Smooth muscle cell (in vitro differentiated cells): ENCODE measurements around the gene POU6F1. TPM values are rescaled to one million over a fixed set of nuclear protein-coding genes. Genes with fewer than 3 reads are reported as not detected.
"Not testable (repeated sequence)": the region's sequence is repeated elsewhere in the genome, so short reads cannot be mapped to it uniquely, and the experiment has no call there.

Source experiments
- DNase-seq: peaks from one replicate; lab custom pipeline; 2025; ENCODE audit not compliant: unreplicated experiment; lab: John Stamatoyannopoulos, UW
- H2AFZ ChIP-seq: fragments of 200-600 bp; sonication (generic); 2 replicates; pipeline ENCODE4 v1.6.0; 2016; ENCODE audit warnings: antibody characterized with exemption, low read depth, mild to moderate bottlenecking
- H3F3A ChIP-seq: fragments of 200-600 bp; sonication (generic); 2 replicates; pipeline ENCODE4 v1.6.0; 2017; ENCODE audit warnings: antibody characterized with exemption, low read depth
- H3K27ac ChIP-seq: fragments of 200-600 bp; sonication (generic); 2 replicates; pipeline ENCODE4 v1.5.1; 2016; ENCODE audit warnings: low read depth, mild to moderate bottlenecking
- H3K27me3 ChIP-seq: fragments of 200-600 bp; sonication (generic); 2 replicates; pipeline ENCODE4 v1.6.1; 2016; ENCODE audit warnings: low read depth, mild to moderate bottlenecking
- H3K36me3 ChIP-seq: fragments of 200-600 bp; sonication (generic); 2 replicates; pipeline ENCODE4 v1.5.1; 2016; ENCODE audit warnings: low read depth
- H3K4me1 ChIP-seq: fragments of 200-600 bp; sonication (generic); 2 replicates; pipeline ENCODE4 v1.5.1; 2016; ENCODE audit warnings: low read depth
- H3K4me2 ChIP-seq: fragments of 200-600 bp; sonication (generic); 2 replicates; pipeline ENCODE4 v1.6.0; 2016; ENCODE audit warnings: mild to moderate bottlenecking
- H3K4me3 ChIP-seq: fragments of 200-600 bp; sonication (generic); 2 replicates; pipeline ENCODE4 v1.5.1; 2016; ENCODE audit warnings: mild to moderate bottlenecking
- H3K79me2 ChIP-seq: fragments of 200-600 bp; sonication (generic); 2 replicates; pipeline ENCODE4 v1.6.0; 2016; ENCODE audit warnings: low read depth, mild to moderate bottlenecking
- H3K9ac ChIP-seq: fragments of 200-600 bp; sonication (generic); 2 replicates; pipeline ENCODE4 v1.6.0; 2016; ENCODE audit warnings: low read depth
- H3K9me3 ChIP-seq: fragments of 200-600 bp; sonication (generic); replicated peaks from 2 replicates; pipeline ENCODE4 v1.5.1; 2016; ENCODE audit warnings: low read depth
- H4K20me1 ChIP-seq: fragments of 200-600 bp; sonication (generic); 2 replicates; pipeline ENCODE4 v1.6.0; 2016; ENCODE audit warnings: low read depth
- CTCF ChIP-seq: fragments of 200-600 bp; sonication (generic); IDR thresholded peaks from 2 replicates; pipeline ENCODE4 v1.5.1; 2017; ENCODE audit warnings: borderline replicate concordance, mild to moderate bottlenecking, antibody characterized with exemption; ENCODE audit not compliant: insufficient read depth, poor library complexity, severe bottlenecking
- WGBS: methylation state at CpG from one replicate; pipeline ENCODE4 v1.1.7; 2016; ENCODE audit warnings: low lambda C conversion rate; 5-methylcytosine and 5-hydroxymethylcytosine counted together
- polyA plus RNA-seq: library from polyadenylated mRNA; unstranded; fragments of >200 nt; fragmentation: Nextera tagmentation; extraction: Ambion mirVana; gene quantifications from 2 replicates; pipeline ENCODE4 v1.2.1, GENCODE V29; 2016
- total RNA-seq: library from RNA; depleted of rRNA; stranded (reverse); fragments of >200 nt; gene quantifications from 2 replicates; pipeline ENCODE4 v1.2.3, GENCODE V29; 2014

POU6F1 gene
- total and polyA plus RNA-seq, 2 experiments from 2014 or later, result 4.6 to 7.9 TPM

GRCh38 chr12:51225771-51226170, 7.9 kb upstream of the POU6F1 start:
- Histone ChIP-seq H3K9me3 (no peaks in the 10 kb centered on the region), H3K36me3 (no peaks in the 10 kb centered on the region), H3F3A (no peaks in the 10 kb centered on the region), H3K4me1 (no peaks in the 10 kb centered on the region), H3K4me3 (no peak overlapping the region), H3K9ac (no peak overlapping the region), H3K79me2 (peaks cover 3% of the 10 kb centered on the region), H3K27ac (no peak overlapping the region), H4K20me1 (no peaks in the 10 kb centered on the region), H3K27me3 (no peaks in the 10 kb centered on the region), H3K4me2 (no peak overlapping the region), H2AFZ (no peak overlapping the region)
- 94% methylated on average over 2 of the region's 2 CpGs for WGBS
- no peak for DNase-seq
- no peak for TF ChIP-seq CTCF

- H3K4me1 ChIP-seq, result no peaks in the 10 kb centered on the region
- WGBS, result 97% methylated on average over 4 of the region's 4 CpGs
- no peaks in the 10 kb centered on the region for H3F3A ChIP-seq
- DNase-seq, result no peak
- H4K20me1 ChIP-seq, result no peaks in the 10 kb centered on the region
- no peak overlapping the region for H3K27ac ChIP-seq
- H3K4me2 ChIP-seq, result no peak overlapping the region
- H3K27me3 ChIP-seq, result no peaks in the 10 kb centered on the region
- no peak overlapping the region for H2AFZ ChIP-seq
- H3K9me3 ChIP-seq, result no peaks in the 10 kb centered on the region
- peaks cover 3% of the 10 kb centered on the region for H3K79me2 ChIP-seq
- H3K36me3 ChIP-seq, result no peaks in the 10 kb centered on the region
- H3K4me3 ChIP-seq, result no peak overlapping the region
- no peak overlapping the region for H3K9ac ChIP-seq
- no peak for TF ChIP-seq CTCF
Measured at GRCh38 chr12:51225234-51225633, 7.4 kb upstream of the POU6F1 start.

- Histone ChIP-seq H3K4me1 (no peaks in the 10 kb centered on the region), H3K27ac (no peak overlapping the region), H3K27me3 (no peaks in the 10 kb centered on the region), H3K4me2 (no peak overlapping the region), H4K20me1 (no peaks in the 10 kb centered on the region), H3K9me3 (no peaks in the 10 kb centered on the region), H3K36me3 (no peaks in the 10 kb centered on the region), H3K9ac (no peak overlapping the region), H3K4me3 (no peak overlapping the region), H3K79me2 (peaks cover 3% of the 10 kb centered on the region), H2AFZ (no peak overlapping the region), H3F3A (no peaks in the 10 kb centered on the region)
- WGBS, result 86% methylated on average over 3 of the region's 3 CpGs
- no peak for TF ChIP-seq CTCF
- DNase-seq, result no peak
Measured at GRCh38 chr12:51224625-51225024, 6.8 kb upstream of the POU6F1 start.

GRCh38 chr12:51222461-51222860, 4.6 kb upstream of the POU6F1 start:
- Histone ChIP-seq H3K27ac (no peak overlapping the region), H4K20me1 (no peaks in the 10 kb centered on the region), H3K9me3 (no peaks in the 10 kb centered on the region), H3K4me3 (no peak overlapping the region), H3K27me3 (no peaks in the 10 kb centered on the region), H3K9ac (no peak overlapping the region), H3K4me2 (no peak overlapping the region), H3K4me1 (no peaks in the 10 kb centered on the region), H3F3A (no peaks in the 10 kb centered on the region), H3K36me3 (no peaks in the 10 kb centered on the region), H3K79me2 (peaks cover 3% of the 10 kb centered on the region), H2AFZ (no peak overlapping the region)
- TF ChIP-seq CTCF, result no peak
- 83% methylated on average over 7 of the region's 7 CpGs for WGBS
- DNase-seq, result no peak

GRCh38 chr12:51219857-51220256, 2.0 kb upstream of the POU6F1 start:
- not testable (repeated sequence) for DNase-seq, H3K27ac ChIP-seq

More at GRCh38 chr12:51219857-51220256, 2.0 kb upstream of the POU6F1 start:
- not testable (repeated sequence) for H3K4me3 ChIP-seq, H3K36me3 ChIP-seq, H3K9ac ChIP-seq, H3K4me2 ChIP-seq, H3K4me1 ChIP-seq, H4K20me1 ChIP-seq, H3K9me3 ChIP-seq, H2AFZ ChIP-seq, H3F3A ChIP-seq, H3K27me3 ChIP-seq
- H3K79me2 ChIP-seq, result peaks cover 13% of the 10 kb centered on the region
- WGBS, result 90% methylated on average over 12 of the region's 12 CpGs
